COLO668 (cell line): ENCODE data around the gene SEC11A.
"Not testable (repeated sequence)": the region's sequence is repeated elsewhere in the genome, so short reads cannot be mapped to it uniquely, and the experiment has no call there.

Source experiments
- DNase-seq: peaks from one replicate; lab custom pipeline; 2025; ENCODE audit not compliant: unreplicated experiment; lab: John Stamatoyannopoulos, UW

SEC11A gene

GRCh38 chr15:84716036-84716732 is at the start of gene SEC11A:
SEC11A (minus strand) TSS chr15:84716139; CDS start chr15:84716075, 64 bp downstream.
- DNase-seq = peak; percentile 95

- no peak for DNase-seq
Observed at GRCh38 chr15:84765675-84766074, 49.7 kb upstream of the SEC11A start.

- no peak for DNase-seq
Observed at GRCh38 chr15:84764989-84765388, 49.0 kb upstream of the SEC11A start.

DNA sequence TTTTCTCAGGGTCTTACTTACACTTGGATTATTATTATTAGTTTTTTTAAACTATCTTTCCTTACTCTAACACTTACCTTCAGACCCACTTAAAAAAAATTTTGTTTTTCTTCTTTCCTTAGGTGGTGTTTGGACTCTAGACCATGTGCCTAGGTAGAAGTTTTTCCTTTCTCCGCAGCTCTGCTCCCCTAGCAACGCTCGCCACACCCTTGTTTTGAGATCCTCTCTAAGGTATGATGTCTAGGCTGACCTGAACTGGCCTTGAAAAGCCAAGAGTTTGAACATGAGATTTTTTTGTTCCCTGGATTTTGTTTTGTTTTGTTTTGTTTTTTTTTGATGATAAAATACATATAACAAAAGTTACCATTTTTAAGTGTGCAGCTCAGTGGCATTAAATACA is 48.6 kb upstream of the SEC11A start:
- no peak for DNase-seq

- DNase-seq = no peak
Observed at GRCh38 chr15:84762840-84763572, 47.1 kb upstream of the SEC11A start.

GRCh38 chr15:84761607-84762131 is 45.7 kb upstream of the SEC11A start:
- no peak for DNase-seq

- no peak for DNase-seq
Observed at GRCh38 chr15:84760219-84760618, 44.3 kb upstream of the SEC11A start.

DNA sequence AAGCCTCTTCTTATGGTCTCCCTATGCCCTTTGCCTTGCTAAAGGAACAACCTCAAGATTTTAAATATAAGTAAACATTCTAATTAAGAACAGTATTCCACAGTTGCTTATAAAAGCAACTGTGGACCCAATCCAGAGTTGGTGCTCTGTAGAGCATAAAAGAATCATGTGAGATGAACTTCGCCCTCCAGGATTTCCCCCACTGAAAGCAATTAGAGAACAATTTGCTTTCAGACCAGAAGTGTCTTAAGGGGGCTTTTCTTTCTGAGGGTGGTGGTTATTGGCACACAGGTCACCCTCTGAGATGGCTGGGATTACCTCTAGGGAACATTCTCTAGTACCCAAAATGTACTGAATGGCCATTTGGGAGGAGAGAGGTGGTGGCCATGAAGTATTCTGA is 43.1 kb upstream of the SEC11A start:
- DNase-seq = no peak

DNA sequence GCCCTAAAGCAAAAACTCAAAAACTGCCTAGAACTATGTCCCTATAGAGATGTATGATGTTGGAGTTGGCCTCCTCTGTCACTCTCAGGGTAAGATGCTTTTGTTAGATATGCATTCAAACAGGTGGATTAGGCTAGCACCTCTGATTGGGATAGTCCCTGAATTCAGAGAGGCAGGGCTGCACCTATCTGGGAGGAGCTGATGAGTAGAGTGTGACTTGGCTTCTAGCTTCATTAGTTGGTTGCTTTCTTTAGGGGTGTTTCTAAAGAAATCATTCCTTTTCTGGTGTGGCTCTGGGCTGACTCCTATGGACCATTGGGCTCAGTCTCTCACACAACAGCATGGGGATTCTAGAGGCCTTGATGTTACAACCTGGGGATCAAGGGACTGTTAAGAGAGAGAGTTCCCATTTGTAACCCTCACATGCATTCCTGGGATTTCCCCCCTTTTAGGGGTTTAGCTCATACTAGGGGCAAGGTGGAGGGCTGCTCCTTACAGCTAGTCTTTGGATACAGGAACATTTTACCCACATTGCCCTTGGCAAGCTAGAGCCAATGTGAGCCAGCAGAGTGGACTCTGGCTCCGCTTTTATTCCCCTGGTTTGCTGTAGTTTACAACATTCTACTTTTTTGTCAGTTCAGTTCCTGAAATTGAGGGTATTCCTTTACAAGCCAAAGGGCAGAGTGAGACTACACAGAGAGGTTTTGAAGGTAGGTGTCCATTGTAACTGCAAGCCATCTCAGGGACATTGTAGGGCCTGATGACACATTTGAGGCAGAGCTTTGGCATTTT is 40.0 kb upstream of the SEC11A start:
- no peak for DNase-seq

DNA sequence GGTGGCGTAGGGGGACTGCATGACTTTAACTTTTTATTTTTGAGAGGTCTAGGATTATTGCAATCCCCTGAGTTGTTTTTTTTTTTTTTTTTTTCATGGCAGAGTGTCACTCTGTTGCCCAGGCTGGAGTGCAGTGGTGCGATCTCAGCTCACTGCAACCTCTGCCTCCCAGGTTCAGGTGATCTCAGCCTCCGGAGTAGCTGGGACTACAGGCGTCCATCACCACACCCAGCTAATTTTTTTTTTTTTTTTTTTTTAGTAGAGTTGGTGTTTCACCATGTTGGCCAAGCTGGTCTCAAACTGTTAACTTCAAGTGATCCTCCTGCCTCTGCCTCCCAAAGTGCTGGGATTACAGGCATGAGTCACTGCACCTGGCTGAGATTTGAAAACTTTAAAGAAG is 39.0 kb upstream of the SEC11A start:
- not testable (repeated sequence) for DNase-seq

- no peak for DNase-seq
Observed at GRCh38 chr15:84752700-84753099, 36.8 kb upstream of the SEC11A start.

DNA sequence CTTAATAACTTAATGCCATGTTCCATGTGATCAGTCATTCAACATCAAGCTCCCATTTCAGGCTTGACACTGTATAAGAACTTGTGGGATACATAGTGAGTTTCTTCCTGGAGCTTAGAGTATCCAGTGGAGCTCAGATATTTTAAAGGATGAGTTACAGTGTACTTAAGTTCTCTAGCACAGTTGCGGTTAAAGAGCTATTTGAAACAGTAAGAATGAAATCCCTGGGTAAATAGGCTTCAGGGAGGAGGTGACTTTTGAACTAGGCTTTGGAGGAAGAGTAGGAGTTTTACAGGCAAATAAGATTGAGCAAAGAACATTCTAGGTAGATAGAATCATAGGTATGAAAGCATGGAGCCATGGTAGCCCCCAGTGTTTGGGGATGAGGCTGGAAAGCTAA is 36.3 kb upstream of the SEC11A start:
- no peak for DNase-seq

- DNase-seq = not testable (repeated sequence)
Observed at GRCh38 chr15:84751721-84752120, 35.8 kb upstream of the SEC11A start.

- no peak for DNase-seq
Observed at GRCh38 chr15:84750583-84751092, 34.7 kb upstream of the SEC11A start.

DNA sequence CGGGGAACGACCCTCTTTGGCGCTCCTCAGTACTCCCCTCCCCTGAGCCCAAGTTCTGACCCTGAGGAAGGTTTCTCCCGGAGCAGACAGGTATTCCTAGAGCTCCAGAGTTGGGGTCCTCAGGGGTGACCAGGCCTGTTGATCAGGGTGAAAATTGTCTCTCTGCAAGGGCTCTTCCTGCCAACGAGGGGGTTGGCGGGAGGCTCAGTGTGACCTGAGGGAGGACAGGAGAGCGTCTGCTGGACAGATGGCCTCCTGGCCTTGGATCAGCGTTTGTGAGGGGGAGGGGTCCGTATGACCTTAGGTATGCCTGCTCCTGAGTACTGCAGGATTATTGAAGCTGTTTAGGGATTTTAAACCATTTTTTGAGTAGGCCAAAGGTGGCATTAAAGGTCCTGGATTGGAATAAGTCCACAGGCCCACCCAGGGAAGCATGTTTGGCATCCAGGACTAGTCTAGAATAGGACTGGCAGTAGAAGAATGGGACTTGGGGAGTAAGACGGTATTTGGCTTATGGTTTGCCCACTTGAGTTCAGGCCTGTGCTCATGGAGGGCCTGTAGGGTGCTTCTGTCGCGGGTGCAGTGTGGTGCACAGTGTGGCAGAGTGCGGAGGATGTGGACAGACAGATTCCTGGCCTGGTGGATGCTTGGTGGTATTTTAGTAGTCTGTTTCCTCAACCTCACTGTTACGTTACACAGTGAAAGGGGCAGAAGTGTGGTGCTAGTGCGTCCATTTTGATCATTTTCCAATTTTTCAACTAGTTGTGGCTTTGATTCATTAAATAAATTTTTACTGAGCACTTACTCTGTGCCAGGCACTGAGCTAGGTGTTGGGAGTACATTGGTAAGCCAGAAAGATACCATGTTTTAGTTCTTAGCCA is 33.4 kb upstream of the SEC11A start:
- DNase-seq = peak; percentile 19

GRCh38 chr15:84748274-84749110 is 32.6 kb upstream of the SEC11A start, which contains the start of gene ZNF592:
ZNF592 (plus strand) TSS chr15:84748592; CDS start chr15:84782676, 34,084 bp downstream.
- peak; percentile 85 for DNase-seq

DNA sequence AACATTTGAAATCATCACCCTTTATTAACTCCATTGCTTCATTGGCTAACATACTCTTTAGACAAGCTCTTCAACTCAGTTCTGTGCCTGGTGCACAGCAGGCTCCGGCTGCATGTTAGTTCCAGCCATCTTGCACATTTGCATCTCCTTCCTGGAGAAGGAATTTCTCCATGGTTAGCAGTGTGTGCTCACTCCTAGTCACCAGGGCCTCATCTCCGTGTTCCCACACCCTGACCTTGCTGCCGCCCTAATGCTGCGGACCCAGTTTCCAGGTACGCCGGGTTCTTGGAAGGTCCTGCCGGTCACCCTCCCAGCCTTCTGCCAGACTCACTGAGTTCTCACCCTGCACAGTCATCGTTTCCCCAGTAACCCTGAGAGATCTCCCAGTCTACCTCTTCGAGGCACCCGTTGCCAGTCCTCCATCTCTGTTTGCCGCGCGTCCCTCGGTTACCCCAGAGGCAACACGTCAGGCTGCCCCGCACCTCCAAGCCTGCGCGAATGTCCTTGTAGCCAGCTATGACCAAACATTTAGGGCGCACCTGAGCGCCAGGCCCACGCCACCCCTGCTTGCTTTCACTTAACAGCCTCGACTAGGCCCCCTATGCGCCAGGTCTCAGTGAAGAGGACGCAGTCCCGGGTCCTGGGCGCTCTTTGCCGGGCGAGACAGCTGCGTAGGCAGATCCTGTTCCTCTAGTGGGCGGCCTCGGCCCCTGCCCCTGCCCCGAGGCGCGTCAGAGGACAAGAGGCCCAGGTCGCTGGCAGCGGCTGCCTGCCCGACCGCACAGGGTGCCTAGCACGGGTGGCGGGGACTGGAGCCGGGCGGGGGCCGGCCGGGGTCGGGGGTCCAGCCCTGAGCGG is 31.7 kb upstream of the SEC11A start:
- DNase-seq = peak; percentile 80

DNA sequence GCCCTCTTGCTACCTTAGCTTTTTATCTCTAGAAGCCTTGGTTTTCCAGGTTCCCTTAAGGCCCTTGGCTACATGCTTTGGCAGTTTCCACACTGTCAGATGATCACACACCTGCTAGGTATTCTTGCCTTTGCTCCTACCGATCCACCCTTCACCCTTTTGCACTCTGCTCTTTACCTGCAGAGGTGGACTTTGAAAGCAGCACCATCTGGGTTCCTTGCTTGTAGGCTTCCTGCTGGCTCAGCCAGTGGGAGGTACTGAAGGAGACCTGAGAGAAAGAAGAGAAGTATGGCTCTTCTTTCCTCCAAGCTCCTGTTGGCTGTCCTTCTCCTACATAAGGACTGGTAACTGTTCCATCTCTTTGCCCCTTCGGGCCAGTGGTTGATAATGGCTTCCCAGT is 25.2 kb upstream of the SEC11A start:
- DNase-seq = no peak
